ENCODE measurements around the gene OPA3. TPM values are rescaled to one million over a fixed set of nuclear protein-coding genes. Genes with fewer than 3 reads are reported as not detected.

The OPA3 gene
- 3.4 TPM for total RNA-seq (2013)
- 1 to 10 TPM; 4.4 to 6.9 (median 5.6) TPM for polyA plus RNA-seq
- polyA minus RNA-seq = 2.2 and 3.7 TPM in 2 replicates
- total RNA-seq = 5.5 to 32.1 (median 19.5) reads per million in 11 experiments

DNA sequence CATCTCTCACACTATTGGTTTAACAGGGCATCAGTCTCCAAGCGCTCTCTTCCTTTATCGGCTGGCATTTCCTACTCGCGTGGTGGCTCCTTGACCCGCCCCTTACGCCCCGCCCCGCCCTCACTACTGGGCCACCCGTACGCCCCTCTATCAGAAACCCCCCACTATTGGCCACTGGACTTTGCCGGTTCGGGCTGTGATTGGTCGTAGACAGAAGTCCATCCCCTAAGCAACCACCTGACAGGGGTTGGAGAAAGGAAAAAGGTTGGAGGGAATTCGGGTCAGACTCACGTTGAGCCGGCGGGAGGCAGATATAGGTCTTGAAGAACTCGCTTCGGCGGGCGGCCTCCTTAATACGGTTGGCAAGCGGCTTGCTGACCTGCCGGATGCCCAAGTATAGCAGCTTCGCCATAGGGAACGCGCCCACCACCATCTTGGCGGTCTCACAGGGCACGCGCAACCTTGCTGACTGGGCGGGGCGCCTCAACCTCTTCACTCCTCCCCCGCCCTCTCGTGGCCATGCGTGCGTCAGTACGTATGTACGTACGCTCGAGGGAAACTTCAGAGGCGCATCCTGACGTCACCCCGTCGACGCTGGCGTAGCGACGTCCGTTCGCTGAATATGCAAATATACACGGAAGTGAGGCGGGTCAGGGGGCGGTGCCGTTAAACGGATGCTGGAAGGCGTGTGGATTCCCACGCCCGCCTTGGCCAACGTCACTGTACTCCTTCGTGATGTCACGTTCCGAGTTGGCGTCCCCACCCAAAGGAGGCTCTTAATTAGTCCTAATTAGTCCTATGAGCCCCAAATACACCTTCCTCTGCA, at the start of gene OPA3:
Gene OPA3, minus strand, starts transcription at position 471 of the 826 bp plus-strand sequence. Its CDS starts 38 bp downstream, at position 433.
- peaks cover 12 to 16% of the 10 kb centered on the region in 2 donors for H3K4me1 ChIP-seq (ENCODE audit: control insufficient read depth in 1 of 2, insufficient read depth in 2 of 2, low read length in 2 of 2)
- H3K9ac ChIP-seq (ENCODE audit: insufficient read depth, low read length, poor library complexity, severe bottlenecking) = peak within 1 kb of the TSS; percentile 83
- no peaks in the 10 kb centered on the region for H3K9me3 ChIP-seq (replicated peaks in 1 of 2; ENCODE audit: control insufficient read depth in 1 of 2, insufficient read depth in 1 of 2, low read length in 2 of 2)
- H3K9me3 Mint-ChIP-seq = peaks cover 0 to 1% (median 0%) of the 10 kb centered on the region in 7 donors
- peak within 1 kb of the TSS; percentile 71 for H3K4me2 ChIP-seq (replicated peaks; ENCODE audit: extremely low read depth, low read length, poor library complexity, severe bottlenecking)
- peak within 1 kb of the TSS; percentile 95 to 98 for H3K27ac ChIP-seq (ENCODE audit: low read depth in 1 of 2, low read length in 2 of 2)
- H3K79me2 ChIP-seq (ENCODE audit: insufficient read depth, low read length) = peaks cover 19% of the 10 kb centered on the region
- intact Hi-C loops (cut with micrococcal nuclease) = loop anchor here (5.0 to 10.0 kb wide), 3 partner anchors 60 to 77 kb away; partner anchors contain the start of gene VASP (in 1 of the 2)
- peak within 1 kb of the TSS; percentile 93 to 94 for H3K4me3 Mint-ChIP-seq
- TF ChIP-seq, protein P1, sequence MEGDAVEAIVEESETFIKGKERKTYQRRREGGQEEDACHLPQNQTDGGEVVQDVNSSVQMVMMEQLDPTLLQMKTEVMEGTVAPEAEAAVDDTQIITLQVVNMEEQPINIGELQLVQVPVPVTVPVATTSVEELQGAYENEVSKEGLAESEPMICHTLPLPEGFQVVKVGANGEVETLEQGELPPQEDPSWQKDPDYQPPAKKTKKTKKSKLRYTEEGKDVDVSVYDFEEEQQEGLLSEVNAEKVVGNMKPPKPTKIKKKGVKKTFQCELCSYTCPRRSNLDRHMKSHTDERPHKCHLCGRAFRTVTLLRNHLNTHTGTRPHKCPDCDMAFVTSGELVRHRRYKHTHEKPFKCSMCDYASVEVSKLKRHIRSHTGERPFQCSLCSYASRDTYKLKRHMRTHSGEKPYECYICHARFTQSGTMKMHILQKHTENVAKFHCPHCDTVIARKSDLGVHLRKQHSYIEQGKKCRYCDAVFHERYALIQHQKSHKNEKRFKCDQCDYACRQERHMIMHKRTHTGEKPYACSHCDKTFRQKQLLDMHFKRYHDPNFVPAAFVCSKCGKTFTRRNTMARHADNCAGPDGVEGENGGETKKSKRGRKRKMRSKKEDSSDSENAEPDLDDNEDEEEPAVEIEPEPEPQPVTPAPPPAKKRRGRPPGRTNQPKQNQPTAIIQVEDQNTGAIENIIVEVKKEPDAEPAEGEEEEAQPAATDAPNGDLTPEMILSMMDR (IDR thresholded peaks at IDR 0.05) = no peak
- no peaks in the 10 kb centered on the region for H4K20me1 ChIP-seq (ENCODE audit: insufficient read depth, low read length)
- H3K4me1 Mint-ChIP-seq = peaks cover 8% of the 10 kb centered on the region
- peak within 1 kb of the TSS; percentile 87 to 92 (median 89) for H3K4me3 ChIP-seq (replicated peaks in 1 of 3; ENCODE audit: low read depth in 2 of 3, low read length in 3 of 3)
- H3K36me3 ChIP-seq (replicated peaks in 1 of 2; ENCODE audit: control insufficient read depth in 1 of 2, insufficient read depth in 2 of 2, low read length in 2 of 2) = no peaks in the 10 kb centered on the region
- peak; percentile 99 to 100 (median 100) for DNase-seq
- peak within 1 kb of the TSS; percentile 72 for H2AFZ ChIP-seq (ENCODE audit: insufficient read depth, low read depth, low read length, poor library complexity, severe bottlenecking)
- peaks cover 5 to 12% of the 10 kb centered on the region in 2 donors for H3K36me3 Mint-ChIP-seq
- H3K27me3 Mint-ChIP-seq (ENCODE audit: low read depth in 3 of 3) = peaks cover 2 to 12% (median 10%) of the 10 kb centered on the region in 3 donors
- H3K27me3 ChIP-seq (ENCODE audit: control insufficient read depth in 2 of 2, insufficient read depth in 2 of 2, low read length in 2 of 2) = no peaks in the 10 kb centered on the region
- under 1% methylated on average over 55 of the region's 63 CpGs for WGBS (ENCODE audit: insufficient coverage)
- H3K27ac Mint-ChIP-seq = peak within 1 kb of the TSS; percentile 97 to 99 (median 98)

DNA sequence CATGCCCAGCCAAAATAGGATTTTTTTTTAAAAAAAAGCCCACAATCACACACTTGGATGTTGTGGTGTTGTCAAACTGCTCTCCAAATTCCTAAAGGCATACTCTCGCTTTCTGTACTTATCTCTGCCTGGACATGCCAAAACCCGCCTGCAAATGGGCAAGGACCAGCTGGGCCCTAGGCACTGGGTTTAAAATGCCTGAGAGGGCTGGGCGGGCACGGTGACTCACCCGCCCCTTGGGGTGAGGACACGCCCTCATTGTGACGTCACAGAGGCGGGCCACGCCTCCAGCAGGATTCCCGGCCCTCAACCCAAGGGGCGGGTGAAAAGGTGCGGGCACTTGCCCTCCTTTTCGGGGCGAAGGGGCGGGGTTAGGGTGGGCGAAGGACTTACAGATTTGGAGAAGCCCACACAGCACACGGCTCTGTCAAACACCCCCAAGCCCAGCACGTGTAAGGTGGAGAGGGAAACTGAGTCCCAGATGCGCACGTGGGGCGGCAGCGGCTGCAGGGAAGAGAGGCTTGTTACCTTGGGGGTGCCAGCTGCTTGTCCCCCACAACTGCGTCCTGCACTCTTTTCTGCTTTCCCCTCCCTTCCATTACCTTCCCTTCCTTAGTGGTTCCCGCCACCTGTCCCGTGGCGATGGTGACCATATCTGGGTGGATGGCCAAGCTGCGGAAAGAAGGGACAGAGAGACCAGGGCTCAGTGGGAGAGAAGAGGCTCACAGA, 48.0 kb upstream of the OPA3 start:
- DNase-seq = peak; percentile 21 to 69 (median 37)
- Histone ChIP-seq H3K36me3 (replicated peaks in 1 of 2; ENCODE audit: control insufficient read depth in 1 of 2, insufficient read depth in 2 of 2, low read length in 2 of 2) (peaks cover 19 to 23% of the 10 kb centered on the region in 2 donors), H3K4me2 (replicated peaks; ENCODE audit: extremely low read depth, low read length, poor library complexity, severe bottlenecking) (no peak overlapping the region), H4K20me1 (ENCODE audit: insufficient read depth, low read length) (no peaks in the 10 kb centered on the region), H3K27me3 (ENCODE audit: control insufficient read depth in 2 of 2, insufficient read depth in 2 of 2, low read length in 2 of 2) (no peaks in the 10 kb centered on the region), H2AFZ (ENCODE audit: insufficient read depth, low read depth, low read length, poor library complexity, severe bottlenecking) (no peak overlapping the region), H3K27ac (ENCODE audit: low read depth in 1 of 2, low read length in 2 of 2) (no peak overlapping the region), H3K9me3 (replicated peaks in 1 of 2; ENCODE audit: control insufficient read depth in 1 of 2, insufficient read depth in 1 of 2, low read length in 2 of 2) (no peaks in the 10 kb centered on the region), H3K4me1 (ENCODE audit: control insufficient read depth in 1 of 2, insufficient read depth in 2 of 2, low read length in 2 of 2) (no peaks in the 10 kb centered on the region), H3K4me3 (replicated peaks in 1 of 3; ENCODE audit: low read depth in 2 of 3, low read length in 3 of 3) (no peak overlapping the region), H3K9ac (ENCODE audit: insufficient read depth, low read length, poor library complexity, severe bottlenecking) (no peak overlapping the region), H3K79me2 (ENCODE audit: insufficient read depth, low read length) (no peaks in the 10 kb centered on the region)
- intact Hi-C loops (cut with micrococcal nuclease) = loop anchor here in 1 of 2 donors (10.0 kb wide), 1 partner anchor 228 kb away; the partner anchor contains the start of genes POLR1G and PPP1R13L
- Mint-ChIP-seq H3K36me3 (peaks cover 16 to 43% of the 10 kb centered on the region in 2 donors), H3K4me1 (no peaks in the 10 kb centered on the region), H3K27me3 (ENCODE audit: low read depth in 3 of 3) (peaks cover 0 to 2% (median 0%) of the 10 kb centered on the region in 3 donors), H3K27ac (peak overlapping the region in 2 of 7 donors; percentile 19 to 25), H3K4me3 (no peak overlapping the region), H3K9me3 (no peaks in the 10 kb centered on the region)
- TF ChIP-seq, protein P1 (IDR thresholded peaks at IDR 0.05) = no peak
- 80% methylated on average over 14 of the region's 27 CpGs for WGBS (ENCODE audit: insufficient coverage)

All from CD14-positive monocyte (primary cell).